GM21381 (cell line): ENCODE data around the gene PRKCA.

ENCODE experiments used
- ATAC-seq: cut with Tn5 transposase; IDR thresholded peaks from one replicate; pipeline ENCODE4 v1.9.1; 2021; ENCODE audit warnings: mild to moderate bottlenecking, moderate library complexity; ENCODE audit not compliant: unreplicated experiment

PRKCA gene

DNA sequence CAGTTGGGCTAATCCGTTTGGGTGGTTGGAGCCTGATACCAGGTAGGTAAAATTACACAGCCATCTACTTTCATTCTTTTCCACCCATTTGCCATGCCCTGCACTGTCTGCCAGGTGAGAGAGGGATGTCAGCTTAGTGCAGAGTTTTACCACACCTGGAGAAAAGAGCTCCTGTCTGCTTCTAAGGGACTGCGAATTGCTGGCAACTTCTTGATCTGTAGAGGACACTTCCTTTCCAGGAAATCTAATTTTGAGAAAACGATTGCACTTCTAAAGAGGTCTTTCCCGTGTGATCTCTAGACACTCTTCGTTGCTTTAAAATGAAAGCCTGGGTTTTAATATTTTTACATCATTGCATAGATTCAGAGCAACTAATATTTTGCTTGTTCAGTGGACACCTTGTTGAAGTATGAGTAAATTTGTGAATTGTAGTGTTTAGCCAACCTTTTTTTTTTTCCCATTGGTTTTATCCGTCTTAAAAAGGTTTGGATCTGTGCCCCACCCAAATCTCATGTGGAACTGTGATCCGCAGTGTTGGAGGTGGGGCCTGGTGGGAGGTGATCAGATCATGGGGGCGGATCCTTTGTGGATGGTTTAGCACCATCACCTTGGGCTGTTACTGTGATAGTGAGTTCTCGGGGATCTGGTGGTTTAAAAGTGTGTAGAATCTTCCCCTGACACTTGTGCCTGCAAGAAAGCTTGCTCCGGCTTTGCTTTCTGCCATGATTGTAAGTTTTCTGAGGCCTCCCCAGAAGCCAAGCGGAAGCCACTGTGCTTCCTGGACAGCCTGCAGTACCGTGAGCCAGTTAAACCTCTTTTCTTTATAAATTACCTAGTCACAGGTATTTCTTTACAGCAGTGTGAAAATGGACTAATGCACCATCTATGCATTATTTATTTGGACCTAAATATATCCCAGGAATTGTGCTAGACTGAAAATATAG, 104.6 kb downstream of the PRKCA start:
- ATAC-seq: no peak

DNA sequence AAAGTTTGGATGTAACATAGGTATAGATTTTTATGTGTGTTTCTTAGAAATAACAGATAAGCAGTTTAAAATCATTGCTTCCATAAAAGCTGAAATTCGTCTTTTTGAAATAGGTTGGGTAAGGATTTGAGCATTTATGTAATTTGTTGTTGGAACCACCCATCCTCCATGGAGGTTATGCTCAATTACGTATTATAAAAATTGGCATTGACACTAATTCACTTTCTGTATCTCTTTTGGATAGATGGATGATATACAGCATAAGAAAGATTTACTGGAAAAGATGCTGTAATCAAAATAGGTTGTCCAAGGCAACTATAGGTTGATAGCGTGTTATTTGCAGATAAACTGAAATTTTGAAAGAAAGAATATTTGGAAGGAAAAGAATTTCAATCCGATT, 105.5 kb downstream of the PRKCA start:
- no peak for ATAC-seq

DNA sequence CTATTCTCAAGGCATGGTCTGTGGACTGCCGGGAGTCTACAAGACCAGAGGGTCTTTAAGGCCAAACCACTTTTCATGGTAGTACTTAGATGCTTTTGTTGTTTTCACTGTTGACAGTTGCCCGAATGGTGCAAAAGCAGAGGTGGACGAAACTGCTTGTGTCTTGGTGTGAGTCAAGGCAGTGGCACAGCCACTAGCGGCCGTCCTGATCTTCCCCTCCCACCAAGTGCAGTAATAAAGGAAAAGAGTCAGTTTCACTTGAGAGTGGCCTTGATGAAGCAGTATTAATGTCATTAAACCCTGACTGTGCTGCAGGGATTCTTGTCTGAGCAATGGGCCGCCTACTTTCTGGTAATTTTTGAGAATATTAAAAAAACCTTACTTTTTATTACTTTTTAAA, 109.1 kb downstream of the PRKCA start:
- ATAC-seq: no peak

DNA sequence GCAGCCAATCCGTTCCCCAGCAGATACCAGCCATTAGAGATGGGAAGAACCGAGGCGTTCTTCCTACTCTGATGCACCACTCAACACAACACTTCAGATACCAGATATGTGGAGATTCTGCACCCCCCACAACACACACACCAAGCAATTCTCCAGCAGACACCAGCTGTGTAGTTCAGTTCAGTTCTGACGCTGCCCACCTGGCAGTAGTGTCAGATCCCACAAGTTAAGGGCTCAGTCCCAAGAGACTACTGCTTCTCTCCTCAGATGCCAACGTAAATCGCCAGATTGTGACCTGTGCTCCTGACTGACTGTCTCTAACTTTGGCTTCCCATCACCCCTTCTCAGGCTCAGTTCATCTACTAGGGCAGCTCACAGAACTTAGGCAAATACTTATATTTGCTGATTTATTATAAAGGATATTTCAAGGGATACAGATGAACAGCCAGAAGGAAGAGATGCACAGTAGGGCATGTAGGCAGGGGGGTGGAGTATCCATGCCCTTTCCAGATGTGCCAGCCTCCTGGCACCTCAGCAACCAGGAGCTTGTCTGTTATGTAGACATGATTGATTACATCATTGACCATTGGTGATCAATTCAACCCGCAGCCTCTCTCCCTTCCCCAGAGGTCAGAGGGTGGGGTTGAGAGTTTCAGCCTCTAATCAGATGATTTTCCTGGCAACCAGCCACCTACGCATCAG, 110.6 kb downstream of the PRKCA start:
- no peak for ATAC-seq

DNA sequence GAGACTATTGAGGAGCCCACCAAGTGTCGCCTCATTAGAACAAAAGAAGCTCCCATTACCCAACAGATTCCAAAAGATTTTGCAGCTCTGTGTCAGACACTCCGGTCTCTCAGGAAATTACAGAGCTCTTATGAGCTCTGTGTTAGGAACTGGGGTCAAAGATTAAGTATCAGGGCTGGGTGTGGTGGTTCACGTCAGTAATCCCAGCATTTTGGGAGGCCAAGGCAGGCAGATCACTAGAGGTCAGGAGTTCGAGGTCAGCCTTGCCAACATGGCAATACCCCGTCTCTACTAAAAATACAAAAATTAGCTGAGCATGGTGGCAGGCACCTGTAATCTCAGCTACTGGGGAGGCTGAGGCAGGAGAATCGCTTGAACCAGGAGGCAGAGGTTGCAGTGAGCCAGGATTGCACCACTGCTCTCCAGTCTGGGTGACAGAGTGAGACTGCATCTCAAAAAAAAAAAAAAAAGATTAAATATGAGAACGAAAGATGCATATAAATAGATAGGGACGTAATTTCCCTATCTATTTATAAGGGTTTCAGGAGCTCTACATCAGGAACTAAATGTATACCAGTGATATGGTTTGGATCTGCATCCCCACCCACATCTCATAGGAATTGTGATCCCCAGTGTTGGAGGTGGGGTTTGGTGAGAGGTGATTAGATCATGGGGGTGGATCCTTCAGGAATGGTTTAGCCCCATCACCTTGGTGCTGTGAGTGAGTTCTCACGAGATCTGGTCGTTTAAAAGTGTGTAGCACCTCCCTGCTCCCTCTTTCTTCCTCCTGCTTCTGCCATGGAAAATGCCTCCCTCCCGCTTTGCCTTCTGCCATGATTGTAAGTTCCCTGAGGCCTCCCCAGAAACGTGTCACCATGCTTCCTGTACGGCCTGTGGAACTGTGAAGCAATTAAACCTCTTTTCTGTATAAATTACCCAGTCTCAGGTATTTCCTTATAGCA, 111.4 kb downstream of the PRKCA start:
- no peak for ATAC-seq

DNA sequence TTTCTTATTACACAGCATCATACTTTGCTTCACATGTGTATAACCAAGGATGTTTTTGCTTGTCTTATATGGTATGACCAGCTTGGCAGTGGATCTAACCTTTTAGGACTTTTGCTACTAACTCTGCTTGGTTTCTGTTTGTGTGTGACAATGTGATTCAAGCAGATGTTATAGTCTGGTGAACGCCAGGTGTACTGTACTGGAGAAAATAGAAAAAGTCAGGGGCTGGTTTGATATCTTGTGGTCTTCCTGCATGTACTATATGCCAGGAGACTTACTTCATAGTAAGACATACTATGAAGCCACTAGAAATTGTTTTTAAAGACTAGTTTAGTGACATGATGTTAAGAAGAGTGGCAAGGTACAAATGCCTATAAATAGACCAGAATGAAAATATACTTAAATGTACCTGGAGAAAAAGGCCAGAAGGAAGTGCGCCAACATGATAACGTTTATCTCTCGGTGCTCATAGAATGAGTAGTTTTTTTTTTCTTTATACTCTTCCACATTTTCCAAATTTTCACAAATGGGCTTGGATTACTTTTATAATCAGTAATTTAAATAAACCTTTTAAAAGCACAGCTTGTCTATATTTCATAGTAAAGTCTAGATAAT, 112.3 kb downstream of the PRKCA start:
- ATAC-seq: no peak

DNA sequence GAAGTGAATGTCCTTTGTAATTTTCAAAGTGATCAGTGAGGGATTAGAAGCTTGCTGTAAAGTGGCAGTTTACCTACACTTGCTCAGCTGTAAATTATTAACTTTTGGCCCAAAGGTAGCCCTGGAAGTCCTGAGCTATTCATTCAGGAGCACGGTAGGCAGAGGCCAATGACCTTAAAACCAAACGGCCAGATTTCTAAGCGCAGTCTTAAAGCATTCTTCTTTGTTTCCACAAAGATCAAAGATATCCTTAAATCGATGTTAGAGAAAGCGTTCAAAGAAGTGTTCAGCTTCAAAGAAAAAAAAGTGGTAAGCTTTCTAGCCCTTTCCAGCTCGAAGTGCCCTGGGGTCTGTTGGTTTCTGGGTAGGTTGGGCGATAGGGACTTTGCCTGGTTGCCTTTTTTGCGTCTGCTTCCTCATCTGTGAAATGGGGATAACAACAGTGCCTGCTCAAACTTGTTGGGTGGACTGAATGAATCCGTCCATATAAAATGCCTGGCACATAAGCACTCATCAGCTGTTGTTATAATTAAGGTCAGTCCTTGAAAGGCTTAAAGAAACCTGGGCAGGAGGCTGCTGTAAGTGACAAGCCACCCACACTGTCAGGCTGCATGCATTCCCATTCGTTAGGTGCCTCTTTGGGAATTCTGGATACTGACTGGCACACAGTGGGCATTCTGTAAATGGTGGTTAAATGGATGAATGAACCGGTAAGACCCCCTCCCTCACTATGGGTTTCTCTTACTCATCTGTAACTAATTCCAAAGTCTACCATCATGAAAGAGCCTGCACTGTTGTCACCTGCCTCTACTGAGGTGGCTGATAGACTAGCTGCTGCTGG, 113.2 kb downstream of the PRKCA start:
- no peak for ATAC-seq

DNA sequence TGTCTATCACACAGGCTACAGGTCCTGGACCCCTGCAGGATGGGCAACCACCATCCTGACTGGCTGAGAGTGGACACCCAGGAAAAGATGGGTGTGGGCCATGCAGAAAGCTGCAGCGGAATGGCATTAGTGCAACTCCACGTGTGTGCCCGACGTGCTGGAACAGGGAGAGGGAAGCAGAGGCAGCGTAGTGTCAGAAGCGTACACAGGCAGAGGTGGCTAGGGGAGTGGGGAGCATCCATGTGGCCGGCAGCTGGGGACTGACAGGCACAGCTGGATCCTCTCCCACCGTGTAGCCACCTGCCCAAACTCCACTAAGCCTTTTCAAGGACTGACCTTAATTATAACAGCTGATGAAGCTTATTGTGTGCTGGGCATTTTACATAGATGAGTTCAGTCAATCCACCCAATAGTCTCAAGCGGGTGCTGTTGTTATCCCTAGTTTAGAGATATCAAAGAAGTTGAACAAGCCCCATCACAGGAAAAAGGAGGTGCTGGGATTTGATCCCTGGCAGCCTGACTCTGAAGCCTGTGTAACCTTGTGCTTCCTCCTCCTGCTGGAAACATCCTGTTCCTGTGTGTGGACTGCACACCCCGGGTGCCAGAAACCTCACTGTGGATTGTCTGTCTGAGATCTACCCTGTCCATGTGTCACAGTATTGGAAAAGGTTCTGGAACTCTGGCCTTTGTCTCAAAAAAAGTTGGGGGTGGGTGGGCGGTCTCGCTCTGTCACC, 114.0 kb downstream of the PRKCA start:
- no peak for ATAC-seq

DNA sequence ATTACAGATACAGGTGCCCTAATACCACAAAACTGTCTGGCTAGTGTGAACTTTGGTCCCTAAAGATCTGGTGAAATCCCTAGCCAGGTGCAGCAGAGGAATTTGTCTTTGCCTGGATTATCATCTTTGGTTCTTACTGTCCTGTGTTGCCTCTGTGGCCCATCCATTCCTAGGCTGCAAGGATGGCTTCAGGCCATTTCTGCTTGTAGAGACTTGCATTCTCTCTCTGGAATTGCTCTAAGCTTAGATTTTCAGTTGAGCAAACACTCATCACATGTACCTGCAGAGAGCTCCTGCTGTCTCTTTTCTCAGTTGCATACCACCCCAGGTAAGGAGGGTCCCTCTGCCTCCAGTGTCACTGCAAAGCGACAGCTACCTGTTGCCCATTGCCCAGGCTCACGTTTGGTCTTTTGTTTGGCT, 114.9 kb downstream of the PRKCA start:
- no peak for ATAC-seq

DNA sequence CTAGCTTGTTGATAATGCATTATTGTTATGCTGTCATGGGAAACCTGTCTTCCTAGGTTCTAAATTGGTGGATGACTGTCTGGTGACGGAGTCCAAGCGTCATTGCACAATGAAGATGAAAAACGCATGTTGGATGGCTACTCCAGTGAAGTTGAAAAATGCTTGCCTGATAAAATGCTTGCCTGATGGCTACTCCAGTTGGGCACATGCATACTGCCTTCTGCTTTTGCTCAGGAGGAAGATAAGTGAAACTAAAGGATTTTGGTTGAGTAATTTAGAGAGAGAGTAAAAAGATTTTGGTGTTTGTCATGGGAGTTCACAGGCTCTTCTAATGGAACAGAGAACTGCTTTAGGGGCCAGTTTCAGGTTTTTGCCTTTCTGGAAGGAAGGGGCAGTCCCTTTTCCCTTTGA, 118.6 kb downstream of the PRKCA start:
- no peak for ATAC-seq

DNA sequence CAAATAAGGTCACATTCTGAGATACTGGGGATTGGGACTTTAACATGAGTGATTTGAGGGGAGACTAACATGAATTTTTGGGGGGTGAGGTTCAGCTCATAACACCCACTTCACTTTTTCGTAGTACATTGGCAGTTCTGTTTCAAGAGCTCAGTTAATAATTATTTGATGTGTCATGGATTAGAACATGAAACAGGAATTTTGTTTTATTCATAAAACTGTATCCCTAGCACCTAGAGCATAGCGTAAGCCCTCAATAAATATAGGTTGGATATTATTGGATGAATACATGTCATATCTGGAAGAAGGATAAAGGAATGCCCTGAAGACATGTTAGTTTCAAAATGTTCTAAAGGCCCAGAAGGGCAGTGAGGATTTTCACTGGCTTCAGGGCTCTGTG, 119.8 kb downstream of the PRKCA start:
- no peak for ATAC-seq

DNA sequence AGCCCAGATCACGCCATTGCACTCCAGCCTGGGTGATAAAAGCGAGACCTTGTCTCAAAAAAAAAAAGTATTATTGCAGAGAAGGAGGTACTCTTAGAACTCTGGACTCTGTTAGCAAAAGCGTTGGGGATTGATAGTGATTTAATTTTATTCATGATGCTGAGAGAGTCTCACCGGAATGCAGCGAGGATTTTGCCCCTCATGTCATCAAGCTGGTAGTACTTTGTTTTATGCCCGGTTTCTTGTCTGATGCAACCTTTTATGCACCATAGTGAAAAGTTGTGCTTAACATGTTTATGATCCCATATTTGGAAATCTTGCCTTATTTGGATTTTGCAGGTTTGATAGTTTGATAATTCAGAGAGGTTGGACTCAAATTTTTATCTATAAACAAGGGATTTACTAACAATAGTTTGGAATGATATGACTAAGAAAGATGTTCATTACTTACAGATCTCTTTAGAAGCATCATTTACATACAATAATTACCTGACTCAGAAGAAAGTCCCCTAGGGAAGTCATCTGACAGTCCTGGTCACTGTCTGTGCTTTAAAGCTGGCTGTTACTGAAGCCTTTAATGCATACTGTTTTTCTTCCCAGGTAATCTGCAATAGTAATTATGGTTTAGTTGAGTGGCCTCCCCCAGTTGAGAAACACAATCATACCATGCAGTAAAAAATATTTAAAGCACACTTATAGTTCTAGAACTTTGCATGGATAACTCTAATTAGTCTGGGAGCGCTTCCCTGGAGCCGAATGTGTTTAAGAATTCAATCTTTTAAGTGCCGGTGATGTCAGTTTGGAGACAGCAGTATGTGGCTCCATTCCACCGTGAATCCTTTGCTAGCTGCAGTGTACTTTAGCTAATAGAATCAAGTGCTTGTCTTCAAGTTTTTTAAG, 120.9 kb downstream of the PRKCA start:
- no peak for ATAC-seq

DNA sequence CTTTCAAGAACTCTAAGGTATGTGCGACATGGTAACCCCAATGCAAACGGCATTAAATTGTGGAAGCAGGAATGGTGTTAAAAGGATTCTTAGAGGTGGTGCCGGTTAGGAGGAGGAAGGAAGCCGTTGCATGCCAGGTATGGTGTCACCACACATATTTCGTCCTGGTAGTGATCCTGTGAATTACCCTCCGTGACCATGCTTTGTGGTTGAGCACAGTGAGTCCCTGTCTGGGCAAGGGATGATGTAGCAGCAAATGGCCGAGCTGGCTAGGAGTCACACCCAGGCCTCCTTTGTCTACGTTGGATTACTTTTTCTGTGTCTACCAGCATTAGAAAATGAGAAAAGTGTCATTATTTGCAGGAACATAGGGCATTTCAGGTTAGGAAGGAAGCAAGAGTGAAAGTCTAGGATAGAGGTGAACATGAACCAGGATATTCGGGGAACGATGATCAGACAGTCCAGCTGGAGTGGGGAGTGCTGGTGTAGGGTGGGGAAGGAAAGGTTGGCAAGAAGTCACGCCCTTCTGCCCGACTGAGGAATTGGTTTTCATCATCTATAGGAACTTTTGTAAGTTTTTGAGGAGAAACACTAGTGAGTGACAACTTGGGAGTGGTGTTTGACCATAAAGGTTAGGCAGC, 123.5 kb downstream of the PRKCA start:
- ATAC-seq: no peak

DNA sequence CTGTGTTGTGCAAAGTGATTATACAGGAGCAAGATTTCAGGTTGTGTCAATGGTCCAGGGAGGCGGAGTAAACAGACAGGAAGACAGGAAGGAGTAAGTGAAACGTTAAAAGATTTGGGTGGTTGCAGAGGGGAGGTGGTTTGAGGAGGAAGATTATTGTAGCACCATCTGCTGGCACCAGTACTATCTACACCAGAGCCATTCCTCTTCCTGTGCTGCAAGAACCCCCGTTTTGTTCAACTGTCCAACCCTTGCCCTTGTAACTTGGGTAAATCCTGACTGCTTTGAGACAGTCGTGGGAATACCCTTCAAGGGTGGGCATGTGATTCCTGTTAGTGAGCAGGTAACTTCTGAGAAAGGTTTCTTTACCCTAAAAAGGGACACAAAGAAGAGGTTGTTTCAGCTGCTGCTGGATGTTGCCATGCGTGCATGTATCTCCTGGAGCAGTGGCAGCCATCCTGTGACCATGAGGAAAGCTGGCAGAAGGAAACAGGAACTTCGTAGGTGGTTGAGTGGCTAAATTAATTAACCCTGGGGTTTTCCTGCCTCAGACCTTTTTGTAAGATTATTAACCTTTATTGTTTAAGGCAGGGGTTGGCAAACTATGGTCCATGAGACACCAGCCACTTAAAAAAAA, 124.1 kb downstream of the PRKCA start:
- ATAC-seq: no peak

DNA sequence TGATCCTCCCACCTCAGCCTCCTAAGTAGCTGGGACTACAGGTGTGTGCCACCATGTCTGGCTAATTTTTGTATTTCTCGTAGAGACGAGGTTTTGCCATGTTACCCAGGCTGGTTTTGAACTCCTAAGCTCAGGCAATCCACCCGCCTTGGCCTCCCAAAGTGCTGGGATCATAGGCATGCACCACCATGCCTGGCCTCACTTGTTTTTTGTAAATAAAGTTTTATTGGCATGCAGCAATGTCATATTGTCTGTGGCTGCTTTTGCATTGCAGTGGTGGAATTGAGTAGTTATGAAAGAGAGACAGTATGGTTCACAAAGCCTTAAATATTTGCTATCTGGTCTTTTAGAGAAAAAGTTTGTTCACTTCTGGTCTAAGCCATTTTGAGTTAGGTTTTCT, 124.7 kb downstream of the PRKCA start:
- no peak for ATAC-seq

DNA sequence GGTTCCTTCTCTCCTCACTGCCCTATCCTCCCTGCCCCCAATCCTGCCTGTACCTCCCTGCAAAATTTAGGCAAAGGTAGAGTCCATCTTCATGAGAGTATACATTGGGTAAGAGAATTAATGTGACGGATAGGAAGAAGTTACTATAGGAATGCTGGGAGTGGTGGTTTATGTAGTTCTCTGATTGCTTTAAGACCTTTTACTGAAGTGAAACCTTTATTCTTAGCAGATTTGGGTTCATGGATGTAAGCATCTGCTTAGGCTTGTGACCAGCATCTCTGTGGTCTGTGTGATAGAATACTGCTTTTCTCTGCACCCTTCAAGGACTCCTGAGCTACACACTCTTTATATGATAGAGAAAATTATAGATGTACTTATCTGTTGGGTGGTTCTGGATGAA, 127.3 kb downstream of the PRKCA start:
- no peak for ATAC-seq
